ENCODE measurements around the gene CHD2.

CHD2 gene

GRCh38 chr15:92984161-92984560, 84.0 kb downstream of the CHD2 start:
- no peak for TF ChIP-seq CTCF (IDR thresholded peaks at IDR 0.05; ENCODE audit: insufficient read depth, low read depth, low read length, missing control alignments)
- no peak for DNase-seq (ENCODE audit: low read depth)
- H3K4me3 ChIP-seq (ENCODE audit: low read length) = no peak overlapping the region

GRCh38 chr15:92989470-92989869, 89.3 kb downstream of the CHD2 start:
- no peak for TF ChIP-seq CTCF (IDR thresholded peaks at IDR 0.05; ENCODE audit: insufficient read depth, low read depth, low read length, missing control alignments)
- no peak for DNase-seq (ENCODE audit: low read depth)
- no peak overlapping the region for H3K4me3 ChIP-seq (ENCODE audit: low read length)

GRCh38 chr15:92990031-92990430, 89.9 kb downstream of the CHD2 start:
- no peak for DNase-seq (ENCODE audit: low read depth)
- H3K4me3 ChIP-seq (ENCODE audit: low read length) = no peak overlapping the region
- no peak for TF ChIP-seq CTCF (IDR thresholded peaks at IDR 0.05; ENCODE audit: insufficient read depth, low read depth, low read length, missing control alignments)

GRCh38 chr15:92992720-92993119, 92.6 kb downstream of the CHD2 start:
- no peak for DNase-seq (ENCODE audit: low read depth)
- no peak for TF ChIP-seq CTCF (IDR thresholded peaks at IDR 0.05; ENCODE audit: insufficient read depth, low read depth, low read length, missing control alignments)
- no peak overlapping the region for H3K4me3 ChIP-seq (ENCODE audit: low read length)

GRCh38 chr15:92997821-92998220, 97.7 kb downstream of the CHD2 start:
- DNase-seq (ENCODE audit: low read depth) = no peak
- no peak for TF ChIP-seq CTCF (IDR thresholded peaks at IDR 0.05; ENCODE audit: insufficient read depth, low read depth, low read length, missing control alignments)
- H3K4me3 ChIP-seq (ENCODE audit: low read length) = no peak overlapping the region

GRCh38 chr15:93001156-93001555, 101.0 kb downstream of the CHD2 start:
- no peak overlapping the region for H3K4me3 ChIP-seq (ENCODE audit: low read length)
- no peak for TF ChIP-seq CTCF (IDR thresholded peaks at IDR 0.05; ENCODE audit: insufficient read depth, low read depth, low read length, missing control alignments)
- no peak for DNase-seq (ENCODE audit: low read depth)

- H3K4me3 ChIP-seq (ENCODE audit: low read length) = no peak overlapping the region
- no peak for DNase-seq (ENCODE audit: low read depth)
- TF ChIP-seq CTCF (IDR thresholded peaks at IDR 0.05; ENCODE audit: insufficient read depth, low read depth, low read length, missing control alignments) = no peak
Observed at GRCh38 chr15:93001881-93002280, 101.8 kb downstream of the CHD2 start.

Data from epithelial cell of esophagus (primary cell).